ENCODE data around the gene MAFG. TPM values are rescaled to one million over a fixed set of nuclear protein-coding genes. Genes with fewer than 3 reads are reported as not detected.

Gene MAFG
- total RNA-seq, 1 experiment from 2014 or later, result 10.9 TPM

DNA sequence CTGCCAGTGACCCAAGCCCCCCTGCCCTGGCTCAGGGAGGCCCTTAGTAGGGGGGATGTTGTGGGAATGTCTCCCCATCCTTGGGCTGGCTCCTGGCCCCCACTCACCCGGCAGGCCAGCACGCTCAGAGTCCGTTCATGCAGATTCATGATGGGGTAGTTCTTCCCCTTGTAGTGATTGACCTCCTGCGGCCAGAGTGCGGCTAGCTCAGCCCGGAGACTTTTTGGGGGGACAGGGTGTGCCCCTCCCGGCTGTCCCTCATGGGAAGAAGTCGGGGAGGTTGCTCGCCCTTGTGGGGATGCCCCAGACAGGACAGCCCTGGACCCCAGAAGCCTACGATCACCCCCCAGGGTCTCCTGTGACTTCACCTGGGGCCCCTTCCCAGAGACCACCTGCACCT, 21.5 kb downstream of the MAFG start:
- Histone ChIP-seq H3K9me3 (ENCODE audit: low read length) (no peaks in the 10 kb centered on the region), H2AFZ (ENCODE audit: low read length) (no peak overlapping the region), H3K4me1 (ENCODE audit: low read length) (peaks cover 8% of the 10 kb centered on the region), H3K9ac (ENCODE audit: low read length) (no peak overlapping the region), H3K79me2 (ENCODE audit: low read length) (peaks cover 17% of the 10 kb centered on the region; the same call in 1 of the 2 replicates), H3K4me2 (ENCODE audit: low read depth, low read length, poor library complexity, severe bottlenecking) (no peak overlapping the region), H4K20me1 (ENCODE audit: insufficient read depth, low read depth, low read length) (0 out of 2 replicates have a peak, but pooled peaks cover 9% of the 10 kb centered on the region), H3K9me2 (replicated peaks; ENCODE audit: insufficient read depth, low read length) (no peaks in the 10 kb centered on the region), H3K36me3 (ENCODE audit: insufficient read depth, low read length) (no peaks in the 10 kb centered on the region), H3K4me3 (ENCODE audit: low read length) (no peak overlapping the region), H3K27me3 (ENCODE audit: low read length) (no peaks in the 10 kb centered on the region), H3K27ac (ENCODE audit: low read length) (no peak overlapping the region)
- DNase-seq, result no peak

- Histone ChIP-seq H3K4me2 (ENCODE audit: low read depth, low read length, poor library complexity, severe bottlenecking) (no peak overlapping the region), H4K20me1 (ENCODE audit: insufficient read depth, low read depth, low read length) (0 out of 2 replicates have a peak, but pooled peaks cover 9% of the 10 kb centered on the region), H3K79me2 (ENCODE audit: low read length) (peaks cover 12% of the 10 kb centered on the region; the same call in 1 of the 2 replicates), H3K27me3 (ENCODE audit: low read length) (no peaks in the 10 kb centered on the region), H2AFZ (ENCODE audit: low read length) (no peak overlapping the region), H3K9ac (ENCODE audit: low read length) (no peak overlapping the region), H3K27ac (ENCODE audit: low read length) (no peak overlapping the region), H3K4me3 (ENCODE audit: low read length) (no peak overlapping the region), H3K9me3 (ENCODE audit: low read length) (no peaks in the 10 kb centered on the region), H3K36me3 (ENCODE audit: insufficient read depth, low read length) (no peaks in the 10 kb centered on the region), H3K9me2 (replicated peaks; ENCODE audit: insufficient read depth, low read length) (no peaks in the 10 kb centered on the region), H3K4me1 (ENCODE audit: low read length) (peaks cover 8% of the 10 kb centered on the region)
- no peak for DNase-seq
Observed at GRCh38 chr17:81905424-81905875, 22.1 kb downstream of the MAFG start.

- Histone ChIP-seq H2AFZ (ENCODE audit: low read length) (no peak overlapping the region), H3K9me2 (replicated peaks; ENCODE audit: insufficient read depth, low read length) (no peaks in the 10 kb centered on the region), H3K4me2 (ENCODE audit: low read depth, low read length, poor library complexity, severe bottlenecking) (no peak overlapping the region), H3K4me1 (ENCODE audit: low read length) (peaks cover 2% of the 10 kb centered on the region), H3K36me3 (ENCODE audit: insufficient read depth, low read length) (no peaks in the 10 kb centered on the region), H4K20me1 (ENCODE audit: insufficient read depth, low read depth, low read length) (0 out of 2 replicates have a peak, but pooled peaks cover 9% of the 10 kb centered on the region), H3K79me2 (ENCODE audit: low read length) (peaks cover 5% of the 10 kb centered on the region; the same call in 1 of the 2 replicates), H3K9ac (ENCODE audit: low read length) (no peak overlapping the region), H3K4me3 (ENCODE audit: low read length) (no peak overlapping the region), H3K27me3 (ENCODE audit: low read length) (no peaks in the 10 kb centered on the region), H3K9me3 (ENCODE audit: low read length) (no peaks in the 10 kb centered on the region), H3K27ac (ENCODE audit: low read length) (no peak overlapping the region)
- no peak for DNase-seq
Observed at GRCh38 chr17:81904600-81905423, 22.7 kb downstream of the MAFG start.

GRCh38 chr17:81903896-81904599, 23.5 kb downstream of the MAFG start:
- no peak overlapping the region for H2AFZ ChIP-seq (ENCODE audit: low read length)
- no peak overlapping the region for H3K9ac ChIP-seq (ENCODE audit: low read length)
- no peaks in the 10 kb centered on the region; the same call in 1 of the 2 replicates for H3K4me1 ChIP-seq (ENCODE audit: low read length)
- no peak overlapping the region for H3K27ac ChIP-seq (ENCODE audit: low read length)
- no peak overlapping the region for H3K4me3 ChIP-seq (ENCODE audit: low read length)
- 0 out of 2 replicates have a peak, but pooled peaks cover 10% of the 10 kb centered on the region for H4K20me1 ChIP-seq (ENCODE audit: insufficient read depth, low read depth, low read length)
- H3K36me3 ChIP-seq (ENCODE audit: insufficient read depth, low read length), result no peaks in the 10 kb centered on the region
- H3K9me2 ChIP-seq (replicated peaks; ENCODE audit: insufficient read depth, low read length), result no peaks in the 10 kb centered on the region
- no peaks in the 10 kb centered on the region for H3K27me3 ChIP-seq (ENCODE audit: low read length)
- DNase-seq, result no peak
- no peak overlapping the region for H3K4me2 ChIP-seq (ENCODE audit: low read depth, low read length, poor library complexity, severe bottlenecking)
- H3K9me3 ChIP-seq (ENCODE audit: low read length), result no peaks in the 10 kb centered on the region
- no peaks in the 10 kb centered on the region for H3K79me2 ChIP-seq (ENCODE audit: low read length)

GRCh38 chr17:81903415-81903831, 24.1 kb downstream of the MAFG start:
- H3K9ac ChIP-seq (ENCODE audit: low read length), result no peak overlapping the region
- H3K9me3 ChIP-seq (ENCODE audit: low read length), result no peaks in the 10 kb centered on the region
- no peak for DNase-seq
- no peak overlapping the region for H3K27ac ChIP-seq (ENCODE audit: low read length)
- no peaks in the 10 kb centered on the region for H3K36me3 ChIP-seq (ENCODE audit: insufficient read depth, low read length)
- no peak overlapping the region for H3K4me3 ChIP-seq (ENCODE audit: low read length)
- no peaks in the 10 kb centered on the region for H3K9me2 ChIP-seq (replicated peaks; ENCODE audit: insufficient read depth, low read length)
- no peaks in the 10 kb centered on the region for H3K79me2 ChIP-seq (ENCODE audit: low read length)
- no peaks in the 10 kb centered on the region for H3K27me3 ChIP-seq (ENCODE audit: low read length)
- H4K20me1 ChIP-seq (ENCODE audit: insufficient read depth, low read depth, low read length), result 0 out of 2 replicates have a peak, but pooled peaks cover 14% of the 10 kb centered on the region
- no peak overlapping the region for H3K4me2 ChIP-seq (ENCODE audit: low read depth, low read length, poor library complexity, severe bottlenecking)
- H3K4me1 ChIP-seq (ENCODE audit: low read length), result no peaks in the 10 kb centered on the region; the same call in 1 of the 2 replicates
- no peak overlapping the region for H2AFZ ChIP-seq (ENCODE audit: low read length)

- no peak overlapping the region for H3K9ac ChIP-seq (ENCODE audit: low read length)
- H3K9me2 ChIP-seq (replicated peaks; ENCODE audit: insufficient read depth, low read length), result no peaks in the 10 kb centered on the region
- no peaks in the 10 kb centered on the region for H3K36me3 ChIP-seq (ENCODE audit: insufficient read depth, low read length)
- no peaks in the 10 kb centered on the region for H3K79me2 ChIP-seq (ENCODE audit: low read length)
- H3K27ac ChIP-seq (ENCODE audit: low read length), result no peak overlapping the region
- no peak overlapping the region for H2AFZ ChIP-seq (ENCODE audit: low read length)
- DNase-seq, result no peak
- H3K4me3 ChIP-seq (ENCODE audit: low read length), result no peak overlapping the region
- no peaks in the 10 kb centered on the region for H3K9me3 ChIP-seq (ENCODE audit: low read length)
- H4K20me1 ChIP-seq (ENCODE audit: insufficient read depth, low read depth, low read length), result 0 out of 2 replicates have a peak, but pooled peaks cover 14% of the 10 kb centered on the region
- no peaks in the 10 kb centered on the region for H3K27me3 ChIP-seq (ENCODE audit: low read length)
- no peaks in the 10 kb centered on the region; the same call in 1 of the 2 replicates for H3K4me1 ChIP-seq (ENCODE audit: low read length)
- H3K4me2 ChIP-seq (ENCODE audit: low read depth, low read length, poor library complexity, severe bottlenecking), result no peak overlapping the region
Observed at GRCh38 chr17:81902653-81903414, 24.7 kb downstream of the MAFG start.

DNA sequence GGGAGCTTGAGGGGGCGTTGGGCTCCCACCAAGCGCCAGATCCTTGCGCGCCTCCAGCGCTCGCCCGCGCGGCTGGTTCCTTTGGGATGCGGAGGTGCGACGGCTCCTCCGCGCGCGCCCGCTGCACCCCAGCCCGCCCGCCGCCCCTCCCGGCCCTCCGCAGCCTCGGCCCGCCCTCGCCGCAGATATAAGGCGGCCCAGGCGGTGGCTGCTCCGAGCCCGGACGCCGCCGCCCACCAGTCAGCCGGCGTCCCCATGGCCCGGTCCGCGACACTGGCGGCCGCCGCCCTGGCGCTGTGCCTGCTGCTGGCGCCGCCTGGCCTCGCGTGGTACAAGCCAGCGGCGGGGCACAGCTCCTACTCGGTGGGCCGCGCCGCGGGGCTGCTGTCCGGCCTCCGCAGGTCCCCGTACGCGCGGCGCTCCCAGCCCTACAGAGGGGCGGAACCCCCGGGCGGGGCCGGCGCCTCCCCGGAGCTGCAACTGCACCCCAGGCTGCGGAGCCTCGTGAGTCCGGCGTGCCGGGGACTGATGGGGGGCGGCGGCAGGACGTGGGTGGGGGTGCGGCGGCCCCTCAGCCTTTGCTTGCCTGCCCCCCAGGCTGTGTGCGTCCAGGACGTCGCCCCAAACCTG, 25.4 kb downstream of the MAFG start, which contains the start of gene NPB:
Gene NPB, plus strand, starts transcription at position 216 of the 630 bp plus-strand sequence. Its CDS starts 40 bp downstream, at position 256.
- DNase-seq, result no peak
- no peaks in the 10 kb centered on the region for H3K79me2 ChIP-seq (ENCODE audit: low read length)
- H3K27ac ChIP-seq (ENCODE audit: low read length), result no peak within 1 kb of the TSS
- H3K4me3 ChIP-seq (ENCODE audit: low read length), result no peak within 1 kb of the TSS
- no peaks in the 10 kb centered on the region for H3K27me3 ChIP-seq (ENCODE audit: low read length)
- no peaks in the 10 kb centered on the region for H3K9me3 ChIP-seq (ENCODE audit: low read length)
- H2AFZ ChIP-seq (ENCODE audit: low read length), result no peak within 1 kb of the TSS
- H3K4me2 ChIP-seq (ENCODE audit: low read depth, low read length, poor library complexity, severe bottlenecking), result no peak within 1 kb of the TSS
- no peaks in the 10 kb centered on the region for H3K9me2 ChIP-seq (replicated peaks; ENCODE audit: insufficient read depth, low read length)
- no peak within 1 kb of the TSS for H3K9ac ChIP-seq (ENCODE audit: low read length)
- no peaks in the 10 kb centered on the region; the same call in 1 of the 2 replicates for H3K4me1 ChIP-seq (ENCODE audit: low read length)
- H4K20me1 ChIP-seq (ENCODE audit: insufficient read depth, low read depth, low read length), result 0 out of 2 replicates have a peak, but pooled peaks cover 14% of the 10 kb centered on the region
- H3K36me3 ChIP-seq (ENCODE audit: insufficient read depth, low read length), result no peaks in the 10 kb centered on the region
